Measurements from ENCODE around the gene PAN2.
"Not testable (repeated sequence)": the region's sequence is repeated elsewhere in the genome, so short reads cannot be mapped to it uniquely, and the experiment has no call there.

The PAN2 gene

DNA sequence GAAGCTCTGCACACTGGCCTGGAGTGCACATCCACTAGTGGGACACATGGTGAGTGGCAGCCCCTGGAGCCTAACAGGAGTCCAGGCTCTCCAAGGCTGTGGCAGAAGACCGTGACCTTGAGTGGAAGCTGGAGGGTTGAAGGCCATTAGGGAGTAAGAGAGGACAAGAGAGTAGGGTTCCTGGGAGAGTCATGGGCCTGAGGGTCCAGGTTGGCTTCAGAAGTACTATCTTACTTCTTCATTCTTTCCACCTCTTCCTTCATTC is 5.3 kb upstream of the PAN2 start:
- no peak for FAIRE-seq

DNA sequence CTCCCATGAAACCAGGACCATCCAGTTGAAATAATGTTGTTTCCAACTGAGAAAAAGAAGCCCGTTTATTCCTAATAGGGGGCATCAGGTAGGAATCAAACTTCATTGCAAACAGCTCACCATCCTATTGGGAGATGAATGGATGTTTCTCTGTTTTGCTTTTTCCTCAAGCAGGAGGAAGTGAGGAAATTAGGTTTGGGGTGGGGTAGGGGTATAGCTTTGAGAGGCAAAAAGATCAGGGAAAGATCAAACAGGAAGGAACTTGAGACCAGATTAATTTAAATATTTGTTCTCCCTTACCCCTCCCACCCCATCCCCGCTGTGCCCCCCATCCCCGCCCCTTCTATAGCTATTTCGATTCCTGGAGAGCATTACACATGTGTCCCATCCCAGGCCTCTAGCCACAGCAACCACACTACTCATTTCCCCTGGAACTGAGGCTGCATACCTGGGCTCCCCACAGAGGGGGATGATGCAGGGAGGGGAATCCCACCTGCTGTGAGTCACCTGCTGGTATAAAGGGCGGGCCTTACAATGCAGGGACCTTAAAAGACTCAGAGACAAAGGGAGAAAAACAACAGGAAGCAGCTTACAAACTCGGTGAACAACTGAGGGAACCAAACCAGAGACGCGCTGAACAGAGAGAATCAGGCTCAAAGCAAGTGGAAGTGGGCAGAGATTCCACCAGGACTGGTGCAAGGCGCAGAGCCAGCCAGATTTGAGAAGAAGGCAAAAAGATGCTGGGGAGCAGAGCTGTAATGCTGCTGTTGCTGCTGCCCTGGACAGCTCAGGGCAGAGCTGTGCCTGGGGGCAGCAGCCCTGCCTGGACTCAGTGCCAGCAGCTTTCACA is 4.7 kb upstream of the PAN2 start, which contains the start of gene IL23A:
Gene IL23A, plus strand, starts transcription at position 577 of the 850 bp plus-strand sequence. Its CDS starts 161 bp downstream, at position 738.
- no peak for FAIRE-seq

DNA sequence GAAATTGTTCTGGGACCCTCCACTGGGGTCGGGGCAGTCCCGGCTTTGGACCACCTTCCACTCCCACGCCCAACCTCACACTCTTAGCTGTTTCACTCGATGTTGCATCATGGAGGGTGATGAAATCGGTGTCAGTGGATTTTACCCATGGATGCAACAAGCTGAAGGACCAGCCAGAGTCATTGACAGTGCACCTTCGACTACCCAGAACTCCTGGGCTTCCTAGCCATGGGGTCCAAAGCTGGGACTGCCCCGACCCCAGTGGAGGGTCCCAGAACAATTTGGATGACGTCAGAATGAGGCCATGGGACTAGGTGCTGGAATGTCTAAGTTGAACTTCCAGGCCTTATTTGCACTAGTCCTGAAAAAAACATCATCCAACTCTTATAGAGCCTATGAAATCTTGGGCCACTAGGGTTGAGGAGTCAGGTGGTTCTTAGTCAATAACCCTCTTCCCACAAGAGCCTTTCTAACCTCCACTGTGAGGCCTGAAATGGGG is 4.0 kb upstream of the PAN2 start:
- FAIRE-seq, result no peak

DNA sequence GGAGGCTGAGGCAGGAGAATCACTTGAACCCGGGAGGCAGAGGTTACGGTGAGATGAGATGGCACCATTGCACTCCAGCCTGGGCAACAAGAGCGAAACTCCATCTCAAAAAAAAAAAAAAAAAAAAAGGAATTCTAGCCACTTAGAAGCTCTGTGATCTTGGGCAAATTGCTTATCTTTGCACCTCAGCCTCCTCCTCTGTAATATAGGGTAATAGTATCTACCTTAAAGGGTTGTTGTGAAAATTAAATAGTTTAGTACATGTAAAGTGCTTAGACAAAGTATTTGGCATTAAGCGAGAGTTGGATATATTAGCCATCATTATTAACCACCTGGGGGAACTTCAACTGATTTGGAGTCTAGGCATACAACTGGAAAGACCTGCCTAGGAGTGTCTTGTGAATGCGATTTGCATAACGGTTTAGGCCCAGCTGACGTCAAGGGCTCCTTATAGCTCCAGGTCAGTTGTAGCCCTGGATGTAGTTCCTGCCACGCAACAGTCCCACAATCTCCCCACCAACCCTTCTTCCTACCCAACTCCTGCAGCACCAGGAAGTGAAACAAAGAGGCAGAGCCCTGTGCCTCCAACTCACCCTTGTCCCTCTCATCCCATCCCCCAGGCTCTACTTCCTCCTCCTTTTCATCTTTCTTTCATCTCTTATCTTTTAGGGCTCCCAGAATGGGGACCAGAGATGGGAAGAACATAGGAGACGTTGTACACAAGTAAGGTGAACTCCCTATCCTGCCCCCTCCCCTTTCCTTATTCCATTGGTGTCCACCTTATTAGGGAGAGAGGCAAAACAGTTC is 2.8 kb upstream of the PAN2 start:
- no peak for FAIRE-seq

DNA sequence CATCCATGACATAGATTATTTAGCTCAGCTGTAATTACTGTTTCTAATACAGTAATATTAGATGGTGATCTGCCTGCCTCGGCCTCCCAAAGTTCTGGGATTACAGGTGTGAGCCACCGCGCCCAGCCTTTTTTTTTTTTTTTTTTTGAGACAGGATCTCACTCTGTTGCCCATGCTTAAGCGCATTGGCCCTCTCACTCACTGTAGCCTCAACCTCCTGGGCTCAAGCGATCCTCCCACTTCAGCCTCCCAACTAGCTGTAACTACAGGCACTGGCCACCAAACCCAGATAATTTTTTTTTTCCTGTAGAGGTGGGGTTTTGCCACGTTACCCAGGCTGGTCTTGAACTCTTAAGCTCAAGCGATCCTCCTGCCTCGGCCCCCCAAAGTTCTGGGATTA is 1.7 kb upstream of the PAN2 start:
- not testable (repeated sequence) for FAIRE-seq

DNA sequence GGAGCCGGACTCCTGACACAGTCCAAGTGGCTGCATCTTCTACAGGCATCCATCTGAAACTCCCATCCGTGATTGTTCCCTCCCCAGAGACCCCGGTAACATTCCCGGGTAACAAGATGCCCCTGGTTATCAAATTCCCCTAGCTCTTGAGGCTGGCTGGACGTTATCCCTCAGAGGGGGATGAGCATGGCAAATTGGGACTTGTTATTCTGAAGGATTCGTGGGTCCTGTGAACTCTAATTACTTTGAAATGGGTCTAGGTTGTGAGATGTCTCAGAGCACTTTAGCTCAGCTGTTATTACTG is 642 bp upstream of the PAN2 start:
- FAIRE-seq, result no peak

DNA sequence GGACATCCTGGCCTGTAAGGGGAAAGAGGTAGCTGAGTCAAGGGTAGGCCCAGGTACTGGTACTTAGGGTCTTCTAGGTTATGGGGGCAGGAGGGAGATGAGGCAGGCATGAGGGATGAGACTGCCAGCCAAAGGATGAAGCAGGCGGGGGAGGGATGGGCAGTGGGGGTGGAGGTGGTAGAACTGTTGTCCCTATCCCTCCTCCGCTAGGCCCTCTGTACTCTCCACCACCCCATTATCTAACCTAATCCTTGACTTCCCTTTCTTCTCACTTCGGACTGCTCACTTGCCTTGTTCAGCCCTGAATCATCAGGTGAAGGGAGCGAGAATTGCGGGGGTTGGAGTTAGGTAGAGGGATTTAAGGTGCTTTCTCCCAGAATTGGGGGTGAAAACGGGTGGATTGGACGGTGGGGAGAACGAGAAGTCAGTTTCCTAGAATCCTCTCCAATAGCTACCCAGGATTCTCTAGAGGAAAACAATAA is 562 bp downstream of the PAN2 start:
- no peak for FAIRE-seq

DNA sequence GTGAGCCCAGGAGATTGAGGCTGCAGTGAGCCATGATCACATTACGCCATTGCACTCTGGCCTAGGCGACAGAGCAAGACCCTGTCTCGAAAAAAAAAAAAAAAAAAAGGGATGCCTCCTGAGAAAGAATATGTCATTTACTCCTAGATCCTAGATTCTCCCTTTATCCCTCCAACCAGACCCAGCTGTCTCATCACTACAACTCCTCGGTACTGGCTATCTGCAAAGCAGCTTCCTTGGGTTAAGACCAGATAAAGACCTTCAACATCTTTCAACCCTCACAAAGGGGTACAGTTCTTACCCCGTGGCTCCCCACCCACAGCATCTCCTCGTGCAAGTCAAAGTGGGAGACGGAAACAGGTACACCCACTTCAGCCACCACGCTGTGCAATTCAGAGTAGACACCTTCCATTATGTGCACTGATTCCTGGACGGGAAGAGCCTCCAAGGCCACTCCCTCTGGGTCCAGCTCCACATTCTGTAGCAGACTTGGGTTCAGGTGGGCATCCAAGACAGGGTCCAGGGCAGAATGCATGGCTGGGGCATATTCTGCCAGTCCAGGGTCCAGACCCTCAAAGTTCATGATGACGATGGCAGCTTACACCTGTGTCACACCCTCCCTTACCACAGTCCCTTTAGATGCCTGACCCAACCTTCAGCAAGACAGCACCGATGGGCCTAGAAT is 1.1 kb downstream of the PAN2 start:
- FAIRE-seq, result no peak

DNA sequence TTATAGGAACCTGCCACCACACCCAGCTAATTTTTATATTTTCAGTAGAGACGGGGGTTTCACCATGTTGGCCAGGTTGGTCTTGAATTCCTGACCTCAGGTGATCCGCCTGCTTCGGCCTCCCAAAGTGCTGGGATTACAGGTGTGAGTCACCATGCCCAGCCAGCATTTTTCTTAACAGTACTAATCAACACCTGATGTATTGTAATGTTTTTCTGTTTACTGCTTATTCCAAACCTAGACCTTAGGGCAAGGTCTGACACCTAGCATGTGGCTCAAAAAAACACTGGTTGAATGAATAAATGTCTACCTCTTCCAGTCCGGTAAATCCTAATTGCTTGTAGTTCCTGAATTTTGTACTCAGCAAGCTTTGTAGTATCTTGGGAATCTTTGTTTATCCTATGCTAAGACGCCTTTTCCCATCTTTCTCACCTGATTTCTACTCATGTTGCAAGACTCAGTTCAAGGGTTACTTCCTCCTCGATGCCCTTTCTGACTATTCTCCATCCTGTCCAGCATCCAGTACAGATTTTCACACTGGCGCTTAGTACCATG is 2.8 kb downstream of the PAN2 start:
- FAIRE-seq, result no peak

DNA sequence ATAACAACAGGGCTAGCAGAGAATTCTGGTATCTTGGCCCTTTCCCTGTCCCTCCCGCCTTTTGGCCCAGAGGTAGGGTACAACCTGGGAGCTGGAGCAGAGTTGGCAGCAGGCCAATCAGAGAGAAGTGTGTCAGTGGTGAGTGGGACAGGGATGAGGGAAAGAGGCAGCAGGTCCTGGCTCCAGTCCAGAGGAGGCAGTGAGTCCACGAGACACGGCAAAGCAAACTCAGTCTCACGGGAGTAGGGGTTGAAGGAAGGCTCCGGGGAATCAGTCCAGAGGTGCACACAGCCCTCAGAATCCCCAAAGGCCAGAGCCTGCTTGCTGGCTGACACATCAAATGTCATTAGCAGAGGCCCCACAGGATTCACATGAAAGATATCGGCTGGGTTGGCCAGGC is 7.3 kb downstream of the PAN2 start:
- FAIRE-seq, result no peak

DNA sequence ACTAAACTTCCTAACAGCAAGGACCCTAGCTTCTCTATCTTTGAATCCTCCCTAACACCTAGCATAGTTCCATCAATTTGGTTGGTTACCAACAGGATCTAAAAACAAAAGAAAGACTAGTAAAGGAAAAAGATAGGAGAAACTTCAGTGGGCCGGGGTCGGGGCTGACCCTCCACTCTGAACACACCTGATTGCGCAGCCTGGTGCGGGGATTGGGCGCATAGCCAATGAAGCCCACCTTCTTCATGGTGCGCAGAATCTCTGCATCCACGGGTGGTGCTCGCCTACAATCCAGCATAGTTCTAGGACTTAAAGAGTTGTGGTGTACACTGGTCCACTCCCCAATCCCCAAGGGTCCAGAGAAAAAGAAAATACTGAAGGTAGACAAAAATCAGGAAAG is 7.7 kb downstream of the PAN2 start:
- no peak for FAIRE-seq

DNA sequence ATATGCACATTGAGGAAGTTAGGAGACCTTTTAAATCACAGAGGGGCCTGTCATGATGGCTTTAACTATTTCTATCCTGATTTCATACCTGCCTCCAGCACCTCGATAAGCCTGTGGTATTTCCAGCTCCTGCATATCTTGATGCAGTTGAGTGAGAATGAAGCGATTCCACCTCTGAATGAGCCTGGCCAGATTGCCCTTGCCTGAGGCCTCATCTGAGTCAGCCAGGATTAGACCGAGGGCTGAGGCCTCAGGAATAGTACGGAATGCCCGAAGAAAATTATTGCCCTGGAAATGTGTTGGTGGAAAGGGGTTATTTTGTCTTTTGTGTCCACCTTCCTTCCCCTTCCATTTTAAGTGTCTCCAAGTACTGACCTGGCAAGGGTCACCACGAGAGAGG is 9.6 kb downstream of the PAN2 start:
- FAIRE-seq, result no peak

DNA sequence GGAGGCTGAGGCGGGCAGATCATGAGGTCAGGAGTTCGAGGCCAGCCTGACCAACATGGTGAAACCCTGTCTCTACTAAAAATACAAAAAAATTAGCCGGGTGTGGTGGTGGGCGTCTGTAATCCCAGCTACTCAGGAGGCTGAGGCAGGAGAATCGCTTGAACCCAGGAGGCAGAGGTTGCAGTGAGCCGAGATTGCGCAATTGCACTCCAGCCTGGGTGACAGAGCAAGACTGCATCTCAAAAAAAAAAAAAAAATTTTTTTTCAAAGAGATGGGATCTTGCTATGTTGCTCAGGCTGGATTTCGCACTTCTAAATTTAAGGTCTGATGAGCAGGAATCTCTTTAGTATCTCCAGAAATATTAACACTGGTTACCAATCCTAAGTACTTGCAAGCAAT is 12.2 kb downstream of the PAN2 start:
- FAIRE-seq, result not testable (repeated sequence)

DNA sequence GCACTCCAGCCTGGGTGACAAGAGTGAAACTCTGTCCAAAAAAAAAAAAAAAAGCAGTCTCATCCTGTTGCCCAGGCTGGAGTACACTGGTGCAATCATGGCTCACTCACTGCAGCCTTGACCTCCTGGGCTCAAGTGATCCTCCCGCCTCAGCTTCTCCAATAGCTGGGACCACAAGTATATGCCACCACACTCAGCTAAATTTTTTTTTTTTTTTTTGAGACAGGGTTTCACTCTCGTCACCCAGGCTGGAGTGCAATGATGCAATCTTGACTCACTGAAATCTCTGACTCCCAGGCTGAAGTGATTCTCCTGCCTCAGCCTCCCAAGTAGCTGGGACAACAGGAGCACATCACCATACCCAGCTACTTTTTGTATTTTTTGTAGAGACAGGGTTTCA is 12.8 kb downstream of the PAN2 start:
- FAIRE-seq, result no peak

DNA sequence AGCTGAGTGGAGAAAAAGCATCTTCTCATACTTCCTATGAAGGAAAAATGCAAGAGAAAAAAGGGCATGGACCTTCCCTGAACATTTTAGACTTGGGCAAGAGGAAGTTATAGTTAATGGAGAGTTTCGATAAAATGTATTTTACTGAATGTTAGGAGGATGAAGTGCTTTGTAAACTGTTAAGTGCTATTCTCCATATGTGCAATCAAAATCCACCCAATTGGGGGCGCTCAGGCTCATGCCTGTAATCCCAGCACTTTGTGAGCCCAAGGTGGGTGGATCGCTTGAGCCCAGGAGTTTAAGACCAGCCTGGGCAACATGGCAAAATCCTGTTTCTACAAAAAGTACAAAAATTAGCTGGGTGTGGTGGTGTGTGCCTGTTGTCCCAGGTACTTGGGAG is 16.1 kb downstream of the PAN2 start:
- no peak for FAIRE-seq

DNA sequence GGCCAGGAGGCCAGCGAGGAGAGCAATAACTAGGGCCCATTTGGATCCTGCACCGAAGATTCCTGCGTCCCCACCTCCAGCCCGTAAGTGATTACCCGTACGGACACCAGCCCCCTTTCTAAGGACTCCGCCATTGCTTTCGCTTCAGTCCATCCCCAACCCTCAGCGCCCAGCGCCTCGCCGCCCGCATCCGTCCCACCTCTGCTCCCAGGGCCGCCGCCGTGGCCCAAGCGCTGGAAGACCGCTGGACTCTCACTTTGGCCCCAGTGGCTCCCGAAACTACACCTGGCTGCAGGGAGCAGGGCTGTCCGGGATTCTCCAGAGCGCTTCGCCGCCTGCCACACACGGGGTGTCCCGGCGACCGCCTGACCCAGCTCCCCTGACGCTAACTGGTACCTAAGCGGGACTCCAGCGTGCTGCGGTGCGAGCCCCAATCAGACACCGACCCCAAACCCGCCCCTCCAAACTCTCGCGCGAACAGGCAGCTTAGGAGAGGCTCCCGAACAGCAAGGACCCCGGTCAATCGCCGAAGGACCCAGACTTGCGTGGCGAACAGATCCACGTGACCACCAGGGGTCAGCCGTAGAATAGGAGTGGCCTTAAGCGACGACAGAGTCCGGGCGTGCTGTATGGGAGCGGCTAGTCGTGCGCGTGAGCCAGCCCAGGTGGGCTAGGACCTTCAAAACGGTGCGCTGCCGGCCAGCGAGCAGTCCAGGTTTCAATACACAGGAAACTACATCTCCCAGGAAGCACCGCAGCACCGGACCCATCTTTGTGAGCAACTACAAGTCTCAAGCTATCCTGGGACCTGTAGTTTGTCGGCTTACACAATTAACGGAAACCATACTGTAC is 18.0 kb downstream of the PAN2 start, which contains the start of gene CNPY2:
Gene CNPY2, minus strand, starts transcription at position 367 of the 852 bp plus-strand sequence. CDS start 771 bp downstream, outside the sequence.
- FAIRE-seq, result peak; percentile 76

DNA sequence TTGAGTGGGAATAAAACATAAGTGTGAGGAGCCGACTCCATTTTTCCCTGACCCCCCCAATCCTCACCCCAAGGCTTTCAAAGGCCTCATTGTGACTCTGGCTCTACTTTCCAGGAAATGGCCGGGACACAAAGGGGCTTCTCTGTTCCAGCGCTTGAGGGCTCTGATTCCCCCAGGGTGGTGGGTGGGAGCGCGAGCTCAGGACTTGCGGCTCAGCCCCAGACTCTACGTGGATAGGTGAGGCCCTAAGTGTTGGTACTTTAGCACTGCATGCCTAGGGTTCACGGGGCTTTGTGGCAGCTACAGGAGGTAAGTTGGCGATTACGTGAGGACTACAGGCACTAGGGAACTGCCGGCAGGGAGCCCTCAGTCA is 18.6 kb downstream of the PAN2 start:
- no peak for FAIRE-seq

DNA sequence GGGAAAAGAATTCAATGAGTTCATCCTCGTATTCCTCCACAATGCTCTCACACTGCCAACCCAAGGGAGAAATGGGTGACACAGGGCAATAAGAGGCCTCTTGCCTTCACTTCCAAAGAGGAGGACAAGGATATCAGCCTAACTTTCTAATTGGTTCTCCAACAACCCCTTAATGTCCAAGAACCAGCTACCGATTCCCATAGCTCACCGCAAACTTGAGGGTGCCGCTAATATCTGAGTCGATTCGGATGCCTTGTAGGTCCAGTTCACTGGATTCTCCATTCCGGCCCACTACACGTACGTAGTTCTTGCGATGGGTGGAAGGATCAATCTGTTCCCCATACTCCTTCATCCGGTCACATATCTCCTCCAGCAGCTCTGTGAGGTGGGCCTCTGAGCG is 22.8 kb downstream of the PAN2 start:
- no peak for FAIRE-seq

DNA sequence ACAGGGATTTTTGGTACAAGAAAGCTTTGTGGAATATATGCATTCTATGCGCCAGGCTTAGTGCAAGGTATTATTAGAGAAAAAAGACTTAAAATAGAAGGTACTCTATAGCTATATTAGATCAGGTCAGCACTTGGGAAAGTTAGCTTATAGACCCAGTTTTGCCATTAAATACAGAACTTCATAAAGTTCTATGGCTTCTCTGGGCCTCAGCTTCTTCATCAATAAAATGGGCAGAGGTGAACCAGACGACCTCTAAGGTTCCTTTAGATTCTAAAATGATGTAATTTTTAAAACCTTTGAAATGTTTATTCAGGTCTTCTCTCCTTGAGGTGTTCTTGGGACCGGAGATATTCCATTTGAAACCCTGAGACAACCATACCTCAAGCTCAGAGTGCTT is 25.1 kb downstream of the PAN2 start:
- FAIRE-seq, result no peak

DNA sequence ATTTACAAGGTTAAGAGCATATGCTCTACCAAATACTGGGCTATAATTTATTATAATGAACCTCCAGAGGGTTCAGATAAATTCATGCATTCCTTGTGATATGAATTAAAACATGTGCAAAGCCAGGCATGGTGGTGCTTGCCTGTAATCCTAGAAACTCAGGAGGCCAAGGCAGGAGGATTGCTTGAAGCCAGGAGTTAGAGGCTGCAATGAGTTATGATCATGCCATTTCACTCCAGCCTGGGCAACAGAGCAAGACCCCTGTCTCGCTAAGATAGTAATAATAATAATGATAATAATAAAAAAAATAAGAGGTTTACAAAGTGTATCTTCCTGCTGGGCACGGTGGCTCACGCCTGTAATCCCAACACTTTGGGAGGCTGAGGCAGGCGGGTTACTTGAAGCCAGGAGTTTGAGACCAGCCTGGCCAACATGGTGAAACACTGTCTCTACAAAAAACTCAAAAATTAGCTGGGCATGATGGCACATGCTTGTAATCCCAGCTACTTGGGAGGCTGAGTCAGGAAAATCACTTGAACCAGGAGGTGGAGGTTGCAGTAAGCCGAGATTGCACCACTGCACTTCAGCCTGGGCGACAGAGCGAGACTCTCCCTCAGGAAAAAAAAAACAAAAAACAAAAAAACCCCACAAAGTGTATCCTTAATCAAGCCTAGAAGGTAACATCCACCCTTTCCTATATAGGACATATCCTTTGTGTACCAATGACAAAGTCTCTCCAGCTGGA is 26.4 kb downstream of the PAN2 start:
- FAIRE-seq, result no peak

DNA sequence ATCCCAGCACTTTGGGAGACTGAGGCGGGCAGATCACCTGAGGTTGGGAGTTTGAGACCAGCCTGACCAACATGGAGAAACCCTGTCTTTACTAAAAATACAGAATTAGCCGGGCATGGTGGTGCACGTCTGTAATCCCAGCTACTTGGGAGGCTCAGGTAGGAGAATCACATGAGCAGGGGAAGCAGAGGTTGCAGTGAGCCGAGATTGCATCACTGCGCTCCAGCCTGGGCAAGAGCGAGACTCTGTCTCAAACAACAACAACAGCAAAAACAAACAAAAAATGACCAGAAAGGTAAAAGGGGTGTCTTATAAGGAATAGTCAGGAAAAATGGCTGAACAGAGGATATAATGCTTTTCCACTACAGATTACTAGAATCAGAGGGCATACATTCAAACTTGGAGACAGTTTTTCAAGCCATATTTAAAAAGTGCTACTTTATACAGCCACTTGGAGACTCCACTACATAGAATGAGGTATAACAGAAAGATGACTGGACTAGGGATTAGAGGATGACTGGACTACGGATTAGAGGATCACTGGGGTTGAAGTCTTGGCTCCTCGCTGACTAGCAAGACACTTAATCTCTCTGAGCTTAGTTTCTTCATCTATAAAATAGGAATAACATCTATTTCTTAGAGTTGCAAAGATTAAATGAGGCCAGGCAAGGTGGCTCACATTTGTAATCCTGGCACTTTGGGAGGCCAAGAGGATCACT is 28.8 kb downstream of the PAN2 start:
- no peak for FAIRE-seq

Data from islet of Langerhans (tissue), 1 donor.